PFSK-1 (cell line): ENCODE results near the gene SLC6A11.

ENCODE experiments used
- FOXP2 ChIP-seq: optimal IDR thresholded peaks from 2 replicates; pipeline ENCODE3; 2011; ENCODE audit warnings: borderline replicate concordance, control low read depth, inconsistent platforms; ENCODE audit not compliant: insufficient read depth; ENCODE audit errors: extremely low read length, extremely low read depth
- POLR2AphosphoS5 ChIP-seq: IDR thresholded peaks from 2 replicates; pipeline ENCODE4 v1.6.1; 2012; ENCODE audit warnings: low read depth, mild to moderate bottlenecking, control low read depth, low read length, moderate library complexity
- REST ChIP-seq, 2 experiments: IDR thresholded peaks; 2 replicates each; pipeline versions ENCODE4 v1.6.1 to v1.8.0; 2011 to 2012; ENCODE audit warnings: low read depth in 2 of 2, low read length in 2 of 2, control low read depth in 1 of 2, inconsistent platforms in 1 of 2, mild to moderate bottlenecking in 1 of 2, moderate library complexity in 1 of 2; ENCODE audit not compliant: insufficient read depth in 1 of 2
- SIN3A ChIP-seq: IDR thresholded peaks from 2 replicates; pipeline ENCODE4 v1.6.1; 2012; ENCODE audit warnings: mild to moderate bottlenecking, low read length, moderate library complexity, borderline replicate concordance; ENCODE audit not compliant: insufficient read depth
- TAF1 ChIP-seq: IDR thresholded peaks from 2 replicates; pipeline ENCODE4 v1.6.1; 2012; ENCODE audit warnings: low read length, control low read depth, borderline replicate concordance; ENCODE audit not compliant: insufficient read depth

Gene SLC6A11

GRCh38 chr3:10876661-10877060, 60.6 kb downstream of the SLC6A11 start:
- TF ChIP-seq TAF1 (no peak), SIN3A (no peak), FOXP2 (no peak), POLR2AphosphoS5 (no peak), REST (IDR thresholded peaks at IDR 0.05; ENCODE audit: insufficient read depth in 1 of 2, low read depth in 2 of 2, low read length in 2 of 2) (no peak)

GRCh38 chr3:10882851-10883250, 66.8 kb downstream of the SLC6A11 start:
- TF ChIP-seq FOXP2 (no peak), TAF1 (no peak), SIN3A (no peak), REST (IDR thresholded peaks at IDR 0.05; ENCODE audit: insufficient read depth in 1 of 2, low read depth in 2 of 2, low read length in 2 of 2) (no peak), POLR2AphosphoS5 (no peak)

GRCh38 chr3:10883478-10884234, 67.6 kb downstream of the SLC6A11 start:
- TF ChIP-seq POLR2AphosphoS5 (no peak), REST (IDR thresholded peaks at IDR 0.05; ENCODE audit: insufficient read depth in 1 of 2, low read depth in 2 of 2, low read length in 2 of 2) (no peak), TAF1 (no peak), FOXP2 (no peak), SIN3A (no peak)

- no peak for TF ChIP-seq SIN3A
- TF ChIP-seq FOXP2: no peak
- TF ChIP-seq POLR2AphosphoS5: no peak
- no peak for TF ChIP-seq REST (IDR thresholded peaks at IDR 0.05; ENCODE audit: insufficient read depth in 1 of 2, low read depth in 2 of 2, low read length in 2 of 2)
- no peak for TF ChIP-seq TAF1
Observed at GRCh38 chr3:10887015-10887414, 71.0 kb downstream of the SLC6A11 start.
